Fibroblast of skin of right biceps (primary cell): ENCODE data around the gene KRTAP16-1.
A peak's percentile ranks its signal among the peaks of the same experiment; 100 is the strongest.
"Not testable (repeated sequence)": the region's sequence is repeated elsewhere in the genome, so short reads cannot be mapped to it uniquely, and the experiment has no call there.

Source experiments
- DNase-seq: peaks from one replicate; pipeline ENCODE4 v3.0.0-alpha.2; 2013

KRTAP16-1 gene

GRCh38 chr17:41301204-41301790 lies 7.8 kb downstream of the KRTAP16-1 start:
- DNase-seq: no peak

DNA sequence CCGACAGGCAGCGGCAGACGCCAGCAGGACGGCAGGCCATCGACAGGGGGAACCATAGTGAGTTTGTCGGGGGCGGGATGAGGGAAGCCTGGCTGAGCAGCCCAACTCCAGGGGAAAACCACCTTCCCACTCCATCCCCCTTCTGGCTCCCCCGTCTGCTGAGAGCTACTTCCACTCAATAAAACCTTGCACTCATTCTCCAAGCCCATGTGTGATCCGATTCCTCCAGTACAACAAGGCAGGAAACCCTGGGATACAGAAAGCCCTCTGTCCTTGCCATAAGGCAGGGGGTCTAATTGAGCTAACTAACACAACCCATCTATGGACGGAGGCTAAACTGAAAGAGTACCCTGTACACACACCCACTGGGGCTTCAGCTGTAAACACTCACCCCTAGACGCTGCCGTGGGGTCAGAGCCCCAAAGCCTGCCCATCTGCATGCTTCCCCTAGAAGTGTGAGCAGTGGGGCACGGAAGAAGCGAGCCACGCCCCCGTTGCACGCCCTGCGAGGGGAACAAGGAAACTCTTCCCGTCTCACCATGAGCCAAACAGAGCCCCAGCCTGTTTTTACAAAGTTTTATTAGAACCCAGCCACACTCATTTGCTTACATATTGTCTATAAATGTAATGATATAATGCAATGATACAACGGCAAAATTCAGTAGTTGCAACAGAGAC lies 10.5 kb downstream of the KRTAP16-1 start:
- no peak for DNase-seq

- DNase-seq: no peak
These were observed 12.3 kb downstream of the KRTAP16-1 start for GRCh38 chr17:41296846-41297245.

GRCh38 chr17:41294016-41294415 lies 15.1 kb downstream of the KRTAP16-1 start:
- DNase-seq: peak; percentile 47

DNA sequence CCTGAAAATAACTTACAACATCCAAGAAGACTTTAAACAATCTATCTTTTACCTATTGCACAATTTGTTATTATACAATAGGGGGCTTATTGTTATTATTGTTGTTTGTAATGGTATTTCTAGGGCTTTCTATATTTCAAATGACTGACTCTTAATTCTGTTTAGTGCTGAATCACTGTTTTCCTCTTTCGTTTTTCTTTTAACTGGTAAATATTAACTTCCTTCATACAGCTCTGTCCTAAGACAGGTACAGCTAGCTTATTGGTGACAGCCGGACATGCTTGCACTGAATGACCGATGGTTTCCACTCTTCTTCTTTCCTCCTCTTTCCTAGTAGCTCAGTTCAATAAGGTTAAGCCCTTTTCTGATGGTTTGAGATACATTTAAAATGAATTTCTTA lies 22.1 kb downstream of the KRTAP16-1 start:
- DNase-seq: no peak

- DNase-seq: no peak
These were observed 24.6 kb downstream of the KRTAP16-1 start for GRCh38 chr17:41284546-41284945.

DNA sequence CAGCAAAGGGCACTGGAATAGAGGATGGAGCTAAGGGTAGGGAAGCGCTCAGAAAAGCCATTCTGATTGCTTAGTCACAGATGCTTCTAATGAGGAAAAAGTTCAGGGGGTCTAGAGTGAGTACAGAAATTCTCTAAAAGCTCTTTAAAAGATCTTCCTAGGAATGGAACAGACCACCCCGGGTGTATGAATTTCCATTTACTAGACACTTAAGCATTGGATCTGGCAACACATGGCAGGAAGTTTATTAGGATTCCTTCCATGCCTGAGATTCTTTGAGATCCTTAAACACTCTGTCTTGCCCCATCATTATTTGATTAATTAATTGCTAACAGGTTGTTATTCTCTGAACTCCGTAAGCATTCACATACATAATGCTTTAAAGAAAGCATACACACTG lies 25.1 kb downstream of the KRTAP16-1 start:
- peak; percentile 94 for DNase-seq

DNA sequence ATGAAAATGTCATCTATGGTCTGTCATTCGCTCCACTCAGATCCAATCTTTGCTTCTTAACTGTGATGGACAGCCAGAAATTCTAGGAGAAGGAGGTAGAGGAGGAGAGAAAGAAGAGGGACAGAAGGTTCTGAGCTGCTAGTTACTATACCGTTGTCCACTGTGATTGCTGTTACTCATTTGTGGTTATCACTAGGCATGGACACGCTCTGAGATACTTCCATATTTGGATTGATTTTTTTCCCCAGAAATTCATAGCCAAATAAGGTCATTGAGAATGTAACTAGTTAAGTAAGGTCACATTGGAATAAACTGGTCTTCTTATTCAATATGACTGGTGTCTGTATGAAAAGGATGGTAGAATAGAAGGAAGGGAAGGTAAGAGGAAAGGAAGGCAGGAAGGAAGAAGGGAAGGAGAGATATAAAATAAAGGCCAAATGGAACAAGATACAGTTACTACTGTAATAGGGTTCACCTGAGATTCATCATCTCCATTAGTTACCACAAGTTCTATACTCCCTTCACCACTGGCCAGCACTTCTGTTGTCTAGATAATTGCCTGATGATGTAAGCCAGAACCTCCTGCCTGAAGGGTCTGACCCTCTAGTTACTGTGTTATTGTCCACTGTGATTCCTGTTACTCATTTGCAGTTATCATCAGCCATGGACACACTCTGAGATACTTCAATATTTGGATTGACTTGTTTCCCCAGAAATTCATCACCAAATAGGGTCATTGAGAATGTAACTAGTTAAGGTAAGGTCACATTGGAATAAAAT lies 30.7 kb downstream of the KRTAP16-1 start:
- DNase-seq: peak; percentile 21

GRCh38 chr17:41275648-41276190 lies 33.4 kb downstream of the KRTAP16-1 start, which contains the start of gene KRTAP9-7:
TSS of gene KRTAP9-7 (plus strand) at chr17:41275698. CDS start at chr17:41275698, 0 bp downstream.
- DNase-seq: not testable (repeated sequence)

- DNase-seq: no peak
These were observed 37.3 kb downstream of the KRTAP16-1 start for GRCh38 chr17:41271858-41272257.

- DNase-seq: not testable (repeated sequence)
These were observed 37.8 kb downstream of the KRTAP16-1 start for GRCh38 chr17:41271323-41271722.

GRCh38 chr17:41267711-41268110 lies 41.4 kb downstream of the KRTAP16-1 start:
- DNase-seq: no peak

GRCh38 chr17:41265078-41265477 lies 44.0 kb downstream of the KRTAP16-1 start, which contains the start of gene KRTAP9-6:
TSS of gene KRTAP9-6 (plus strand) at chr17:41265378. CDS start at chr17:41265378, 0 bp downstream.
- no peak for DNase-seq

- DNase-seq: no peak
These were observed 44.5 kb downstream of the KRTAP16-1 start for GRCh38 chr17:41264599-41264998.

GRCh38 chr17:41263212-41263611 lies 45.9 kb downstream of the KRTAP16-1 start:
- no peak for DNase-seq

DNA sequence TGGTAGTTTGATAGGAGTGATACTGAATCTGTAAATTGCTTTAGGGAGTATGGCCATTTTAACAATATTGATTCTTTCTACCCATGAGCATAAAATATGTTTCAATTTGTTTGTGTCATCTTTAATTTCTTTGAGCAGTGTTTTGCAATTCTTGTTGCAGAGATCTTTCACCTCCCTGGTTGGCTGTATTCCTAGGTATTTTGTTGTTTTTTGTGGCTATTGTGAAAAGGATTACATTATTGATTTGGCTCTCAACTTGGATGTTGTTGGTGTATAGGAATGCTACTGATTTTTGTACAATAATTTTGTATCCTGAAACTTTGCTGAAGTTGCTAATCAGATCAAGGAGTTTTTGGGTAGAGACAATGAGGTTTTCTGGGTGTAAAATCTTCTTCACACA lies 50.7 kb downstream of the KRTAP16-1 start:
- DNase-seq: no peak
